Loucy (cell line): ENCODE data around the gene GRSF1.

Source experiments
- EZH2phosphoT487 ChIP-seq: fragments of 200-600 bp; IDR thresholded peaks from 2 replicates; pipeline ENCODE4 v1.6.1; 2018; ENCODE audit warnings: antibody characterized with exemption, mild to moderate bottlenecking, moderate library complexity, borderline replicate concordance
- TF ChIP-seq, protein P1 (sequence below): fragments of 200-600 bp; sonication (generic); conservative IDR thresholded peaks from 2 replicates; pipeline ENCODE4 v1.5.1; 2014; ENCODE audit warnings: mild to moderate bottlenecking, antibody characterized with exemption, low read length

- TF ChIP-seq, protein P1, sequence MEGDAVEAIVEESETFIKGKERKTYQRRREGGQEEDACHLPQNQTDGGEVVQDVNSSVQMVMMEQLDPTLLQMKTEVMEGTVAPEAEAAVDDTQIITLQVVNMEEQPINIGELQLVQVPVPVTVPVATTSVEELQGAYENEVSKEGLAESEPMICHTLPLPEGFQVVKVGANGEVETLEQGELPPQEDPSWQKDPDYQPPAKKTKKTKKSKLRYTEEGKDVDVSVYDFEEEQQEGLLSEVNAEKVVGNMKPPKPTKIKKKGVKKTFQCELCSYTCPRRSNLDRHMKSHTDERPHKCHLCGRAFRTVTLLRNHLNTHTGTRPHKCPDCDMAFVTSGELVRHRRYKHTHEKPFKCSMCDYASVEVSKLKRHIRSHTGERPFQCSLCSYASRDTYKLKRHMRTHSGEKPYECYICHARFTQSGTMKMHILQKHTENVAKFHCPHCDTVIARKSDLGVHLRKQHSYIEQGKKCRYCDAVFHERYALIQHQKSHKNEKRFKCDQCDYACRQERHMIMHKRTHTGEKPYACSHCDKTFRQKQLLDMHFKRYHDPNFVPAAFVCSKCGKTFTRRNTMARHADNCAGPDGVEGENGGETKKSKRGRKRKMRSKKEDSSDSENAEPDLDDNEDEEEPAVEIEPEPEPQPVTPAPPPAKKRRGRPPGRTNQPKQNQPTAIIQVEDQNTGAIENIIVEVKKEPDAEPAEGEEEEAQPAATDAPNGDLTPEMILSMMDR, result no peak
- TF ChIP-seq EZH2phosphoT487, result no peak
Observed at GRCh38 chr4:70831293-70831692, 8.4 kb downstream of the GRSF1 start.
